ENCODE data around the gene TRAPPC4. TPM values are rescaled to one million over a fixed set of nuclear protein-coding genes. Genes with fewer than 3 reads are reported as not detected.
"Not testable (repeated sequence)": the region's sequence is repeated elsewhere in the genome, so short reads cannot be mapped to it uniquely, and the experiment has no call there.

TRAPPC4 gene
- total RNA-seq, 1 donor from 2014 or later = 30.7 TPM

DNA sequence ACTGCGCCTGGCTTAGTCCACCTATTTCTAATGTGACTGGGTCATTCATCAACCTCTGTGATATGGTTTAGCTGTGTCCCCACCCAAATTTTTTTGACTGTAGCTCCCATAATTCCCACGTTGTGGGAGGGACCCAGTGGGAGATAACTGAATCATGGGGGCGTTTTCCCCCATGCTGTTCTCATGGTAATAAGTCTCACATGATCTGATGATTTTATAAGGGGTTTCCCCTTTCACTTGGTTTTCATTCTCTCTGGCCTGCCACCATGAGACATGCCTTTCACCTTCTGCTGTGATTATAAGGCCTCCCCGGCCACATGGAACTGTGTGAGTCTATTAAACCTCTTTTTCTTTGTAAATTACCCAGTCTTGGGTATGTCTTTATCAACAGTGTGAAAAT lies 11.9 kb upstream of the TRAPPC4 start:
- intact Hi-C loops (cut with DNase I) = no loop called here
- no peak for ATAC-seq (ENCODE audit: poor library complexity)
- DNase-seq = no peak

DNA sequence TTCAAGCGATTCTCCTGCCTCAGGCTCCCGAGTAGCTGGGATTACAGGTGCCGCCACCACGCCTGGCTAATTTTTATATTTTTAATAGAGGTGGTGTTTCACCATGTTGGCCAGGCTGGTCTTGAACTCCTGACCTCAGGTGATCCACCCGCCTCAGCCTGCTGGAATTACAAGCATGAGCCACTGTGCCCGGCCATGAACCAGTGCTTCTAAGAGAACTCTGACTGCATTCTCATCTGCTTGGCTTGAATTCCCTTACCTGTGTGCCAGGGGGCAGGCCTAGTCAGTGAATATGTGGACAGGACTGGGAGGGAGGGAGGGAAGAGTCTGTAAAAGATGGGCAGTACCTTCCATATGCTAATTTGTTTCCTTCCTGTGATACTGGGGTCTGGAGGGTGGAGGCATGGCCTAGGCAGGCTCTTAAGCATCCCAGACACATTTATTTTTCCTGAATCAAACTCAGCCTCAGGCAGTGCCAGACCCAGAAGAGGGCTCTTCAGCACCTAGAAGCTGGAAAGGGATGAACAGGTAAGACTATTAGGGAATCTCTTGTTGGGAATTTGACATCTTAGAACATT lies 7.0 kb upstream of the TRAPPC4 start:
- intact Hi-C loops (cut with DNase I) = no loop called here
- ATAC-seq (ENCODE audit: poor library complexity) (no peak), DNase-seq (no peak)

DNA sequence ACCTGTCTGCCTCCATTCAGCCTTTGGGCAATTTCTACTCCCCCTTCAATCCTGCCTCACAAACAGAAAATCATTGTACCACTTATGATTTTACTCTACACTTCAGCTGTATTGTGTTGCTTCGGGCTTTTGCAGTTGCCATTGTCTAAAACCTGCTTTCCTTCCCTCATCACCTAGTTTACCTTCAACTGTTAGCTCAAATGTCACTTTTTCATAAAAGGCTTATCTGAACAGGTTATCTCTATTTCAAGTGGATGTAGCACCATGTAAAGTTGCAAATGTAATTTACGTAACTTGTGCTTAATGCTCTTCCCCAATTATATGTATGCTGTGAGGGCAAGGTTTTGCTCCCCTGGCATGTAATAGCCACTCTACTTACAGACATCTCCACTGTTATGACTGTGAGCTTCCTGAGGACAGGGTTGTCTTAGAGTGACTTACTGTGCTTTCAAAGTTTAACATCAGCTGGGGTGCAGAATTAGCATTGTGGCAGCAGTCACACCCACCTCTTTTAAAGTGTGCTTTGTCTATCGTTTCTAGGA lies 5.9 kb upstream of the TRAPPC4 start:
- intact Hi-C loops (cut with DNase I) = no loop called here
- no peak for DNase-seq
- no peak for ATAC-seq (ENCODE audit: poor library complexity)

DNA sequence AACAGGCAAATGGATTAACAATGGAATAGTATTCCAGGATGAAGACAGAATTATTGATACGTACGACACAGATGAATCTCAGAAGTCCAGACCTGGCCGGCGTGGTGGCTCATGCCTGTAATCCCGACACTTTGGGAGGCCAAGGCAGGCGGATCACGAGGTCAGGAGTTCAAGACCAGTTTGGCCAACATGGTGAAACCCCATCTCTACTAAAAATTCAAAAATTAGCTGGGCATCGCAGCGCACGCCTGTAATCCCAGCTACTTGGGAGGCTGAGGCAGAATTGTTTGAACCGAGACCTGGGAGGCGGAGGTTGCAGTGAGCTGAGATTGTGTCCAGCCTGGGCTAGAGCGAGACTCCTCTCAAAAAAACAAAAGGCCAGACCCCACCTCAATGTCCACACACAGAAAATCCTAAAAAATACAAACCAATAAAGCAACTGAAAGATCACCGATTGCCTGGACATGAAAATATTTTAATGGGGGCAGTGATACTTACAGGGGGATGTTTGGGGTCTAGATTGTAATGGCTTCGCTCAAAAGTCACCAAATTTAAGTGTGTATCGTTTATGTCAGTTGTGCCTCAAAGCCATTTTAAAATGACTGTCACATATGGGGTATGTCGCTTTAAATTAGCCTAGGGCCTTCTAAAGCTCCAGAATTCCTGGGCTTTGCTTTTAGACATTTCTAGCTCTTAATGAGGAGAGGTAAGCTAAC lies 4.2 kb upstream of the TRAPPC4 start:
- no peak for DNase-seq
- ATAC-seq (ENCODE audit: poor library complexity) = no peak
- intact Hi-C loops (cut with DNase I) = no loop called here

DNA sequence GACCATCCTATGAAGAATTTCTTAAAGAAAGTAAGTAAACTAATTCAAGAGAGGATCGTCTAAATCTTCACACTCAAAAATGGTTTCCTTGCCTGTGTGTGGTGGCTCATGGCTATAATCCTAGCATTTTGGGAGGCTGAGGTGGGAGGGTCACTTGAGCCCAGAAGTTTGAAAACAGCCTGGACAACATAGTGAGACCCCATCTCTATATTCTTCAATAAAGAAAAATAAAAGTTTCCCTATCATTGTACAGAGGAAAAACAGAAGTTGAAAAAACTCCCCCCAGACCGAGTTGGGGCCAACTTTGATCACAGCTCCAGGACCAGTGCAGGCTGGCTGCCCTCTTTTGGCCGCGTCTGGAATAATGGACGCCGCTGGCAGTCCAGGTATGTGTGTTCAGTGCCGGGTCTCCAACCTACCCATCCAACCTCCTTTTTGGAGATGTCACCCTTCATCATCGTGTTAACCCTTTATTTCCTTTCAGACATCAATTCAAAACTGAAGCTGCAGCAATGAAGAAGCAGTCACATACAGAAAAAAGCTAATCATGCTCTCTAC lies 3.4 kb upstream of the TRAPPC4 start:
- ATAC-seq (ENCODE audit: poor library complexity) (no peak), DNase-seq (no peak)
- intact Hi-C loops (cut with DNase I) = no loop called here

DNA sequence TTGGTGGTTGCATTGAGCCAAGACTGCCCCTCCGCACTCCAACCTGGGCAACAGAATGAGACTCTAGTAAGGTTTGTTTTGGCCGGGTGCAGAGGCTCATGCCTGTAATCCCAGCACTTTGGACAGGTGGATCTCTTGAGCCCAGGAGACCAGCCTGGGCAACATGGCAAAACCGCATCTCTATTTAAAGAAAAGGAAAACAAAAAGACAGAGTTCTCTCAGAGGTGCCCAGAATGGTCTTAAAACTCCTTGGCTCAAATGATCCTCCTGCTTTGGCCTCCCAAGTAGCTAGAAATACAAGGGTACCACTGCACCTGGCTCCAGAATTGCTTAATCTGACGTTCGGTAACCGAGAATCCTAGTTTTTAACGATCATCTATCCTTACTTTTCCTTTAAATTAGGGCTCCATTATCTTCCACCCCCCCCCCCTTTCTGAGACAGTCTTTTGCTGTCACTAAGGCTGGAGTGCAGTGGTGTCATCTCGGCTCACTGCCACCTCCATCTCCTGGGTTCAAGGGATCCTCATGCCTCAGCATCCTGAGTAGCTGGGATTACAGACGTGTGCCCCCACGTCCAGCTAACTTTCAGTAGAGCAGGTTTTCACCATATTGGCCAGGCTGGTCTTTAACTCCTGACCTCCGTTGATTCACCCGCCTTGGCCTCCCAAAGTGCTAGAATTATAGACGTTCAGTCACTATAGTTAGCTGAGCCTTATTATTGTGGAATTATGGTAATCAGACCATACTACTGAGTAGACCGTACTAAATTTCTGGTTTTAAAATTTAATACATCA lies 2.2 kb upstream of the TRAPPC4 start:
- intact Hi-C loops (cut with DNase I) = no loop called here
- DNase-seq (no peak), ATAC-seq (ENCODE audit: poor library complexity) (no peak)

DNA sequence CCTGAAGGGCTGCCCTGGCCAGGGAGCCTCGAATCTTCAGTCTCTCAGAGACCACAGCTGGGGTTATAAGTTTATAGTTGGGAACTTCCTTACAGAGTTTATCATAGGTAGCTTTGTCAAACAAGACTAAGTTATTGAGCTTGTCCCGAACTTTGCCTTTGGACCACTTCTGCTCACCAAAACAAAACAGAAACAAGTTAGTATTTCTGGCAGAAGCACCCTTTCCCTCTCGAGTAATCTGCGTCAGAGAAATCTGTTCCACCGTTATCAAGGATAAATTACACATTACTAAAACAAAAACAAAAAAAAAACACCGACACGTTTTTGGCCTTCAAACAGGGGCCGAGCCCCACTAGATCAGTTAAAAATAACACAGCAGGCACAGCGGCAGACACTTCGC lies 1.2 kb upstream of the TRAPPC4 start:
- intact Hi-C loops (cut with DNase I); ATAC-seq (ENCODE audit: poor library complexity); DNase-seq: not testable (repeated sequence)

DNA sequence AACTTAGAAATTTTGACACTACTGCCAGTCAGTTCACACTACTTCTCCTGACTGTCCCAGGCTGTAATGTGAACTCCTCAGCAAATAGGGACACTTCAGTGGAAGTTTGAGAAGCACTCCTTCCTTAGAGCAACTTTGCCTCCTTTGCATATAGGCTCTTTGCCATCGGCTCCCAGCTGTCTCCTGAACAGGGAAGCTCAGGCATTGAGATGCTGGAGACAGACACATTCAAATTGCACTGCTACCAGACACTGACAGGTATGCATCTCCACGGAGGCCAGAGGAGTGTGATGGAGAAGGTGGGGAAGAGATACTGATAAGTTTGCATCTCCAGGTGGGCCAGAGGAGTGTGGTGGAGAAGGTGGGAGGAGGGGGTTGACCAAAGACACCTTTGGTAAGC lies 1.4 kb downstream of the TRAPPC4 start:
- DNase-seq (no peak), ATAC-seq (ENCODE audit: poor library complexity) (no peak)
- intact Hi-C loops (cut with DNase I) = loop anchor here (2.0 kb wide), 1 partner anchor 21 kb away; the partner anchor contains the start of gene CENATAC

DNA sequence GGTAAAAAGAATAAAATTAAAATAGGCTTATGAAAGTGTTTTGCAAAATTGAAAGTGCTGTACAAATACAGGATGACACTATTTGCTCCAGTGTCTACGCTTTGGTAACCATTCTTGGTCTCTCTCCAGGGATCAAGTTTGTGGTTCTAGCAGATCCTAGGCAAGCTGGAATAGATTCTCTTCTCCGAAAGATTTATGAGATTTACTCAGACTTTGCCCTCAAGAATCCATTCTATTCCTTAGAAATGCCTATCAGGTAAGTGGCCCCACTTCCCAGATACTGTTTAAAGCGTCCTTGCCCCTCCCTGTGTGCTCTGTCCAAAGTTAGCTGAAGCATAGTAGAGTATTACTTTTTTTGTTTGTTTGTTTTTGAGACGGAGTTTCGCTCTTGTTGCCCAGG lies 3.1 kb downstream of the TRAPPC4 start:
- DNase-seq = no peak
- ATAC-seq (ENCODE audit: poor library complexity) = no peak
- intact Hi-C loops (cut with DNase I) = no loop called here

DNA sequence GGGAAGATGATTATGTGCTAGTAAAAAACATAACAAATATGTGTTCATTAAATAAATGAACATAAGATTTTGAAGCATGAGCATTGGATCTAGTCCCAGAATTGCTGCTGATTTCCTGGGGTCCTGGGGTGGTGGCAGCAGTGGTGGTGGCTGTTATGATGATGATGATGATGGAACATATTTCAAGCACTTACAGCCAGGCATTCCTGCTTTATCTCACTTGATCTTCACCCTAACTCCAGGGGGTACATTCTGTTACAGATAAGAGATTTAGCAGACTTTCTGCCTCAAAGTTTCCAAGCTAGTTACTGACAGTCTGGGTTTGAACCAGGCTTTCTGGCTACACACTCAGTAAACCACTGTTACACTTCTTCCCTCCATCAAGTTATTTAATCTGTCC lies 5.2 kb downstream of the TRAPPC4 start:
- ATAC-seq (ENCODE audit: poor library complexity) = no peak
- intact Hi-C loops (cut with DNase I) = no loop called here
- DNase-seq = no peak

DNA sequence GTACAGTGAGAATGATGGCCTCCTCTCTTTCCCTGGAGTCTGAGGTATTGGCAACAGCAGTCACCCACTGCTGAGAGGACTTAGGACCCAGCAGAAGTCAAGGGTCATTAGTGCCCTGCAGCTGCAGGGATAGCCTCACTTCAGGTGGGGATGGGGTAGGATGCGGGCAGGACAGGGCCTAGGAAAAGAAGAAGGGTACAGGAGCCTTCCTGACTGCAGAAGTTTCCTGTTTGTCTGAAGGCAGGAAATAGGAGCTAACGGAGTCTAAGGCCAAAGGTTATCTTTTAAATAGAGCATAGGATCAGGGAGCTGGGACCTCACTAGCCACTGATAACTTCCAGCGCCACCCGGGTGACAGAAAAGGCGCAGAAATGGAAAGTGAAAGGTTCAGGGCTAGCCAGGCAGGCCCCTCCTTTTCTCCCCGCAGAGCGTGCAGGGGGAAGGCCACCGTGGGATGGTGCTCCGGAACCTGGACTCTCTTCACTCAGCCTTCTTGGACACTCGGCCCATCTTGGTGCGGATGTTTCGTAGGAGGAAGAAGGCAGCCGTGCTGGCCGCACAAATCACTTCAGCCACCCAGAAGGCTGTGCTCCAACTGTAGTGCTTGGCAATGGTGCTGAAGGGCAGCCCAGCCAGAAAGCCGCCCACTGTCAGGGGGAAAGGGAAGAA lies 6.0 kb downstream of the TRAPPC4 start:
- DNase-seq (no peak), ATAC-seq (ENCODE audit: poor library complexity) (no peak)
- intact Hi-C loops (cut with DNase I) = no loop called here

DNA sequence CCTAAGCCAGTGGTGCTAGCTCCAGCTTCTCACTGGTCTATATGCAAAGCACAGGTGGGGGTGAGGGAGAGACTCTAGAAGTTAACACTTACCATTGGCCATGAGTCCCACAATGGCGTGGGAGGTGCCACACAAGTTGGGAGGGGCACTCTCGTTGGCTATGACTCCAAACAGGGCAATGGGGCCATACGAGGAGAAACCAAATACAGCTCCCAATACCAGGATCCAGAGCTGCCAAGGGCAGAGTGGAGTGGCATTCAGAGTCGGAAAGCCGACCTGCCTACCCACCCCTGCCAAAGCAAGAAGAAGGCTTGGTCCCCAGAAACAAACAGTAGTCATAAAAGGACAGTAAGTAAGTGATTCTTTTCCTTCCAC lies 6.5 kb downstream of the TRAPPC4 start:
- no peak for DNase-seq
- no peak for ATAC-seq (ENCODE audit: poor library complexity)
- intact Hi-C loops (cut with DNase I) = no loop called here

DNA sequence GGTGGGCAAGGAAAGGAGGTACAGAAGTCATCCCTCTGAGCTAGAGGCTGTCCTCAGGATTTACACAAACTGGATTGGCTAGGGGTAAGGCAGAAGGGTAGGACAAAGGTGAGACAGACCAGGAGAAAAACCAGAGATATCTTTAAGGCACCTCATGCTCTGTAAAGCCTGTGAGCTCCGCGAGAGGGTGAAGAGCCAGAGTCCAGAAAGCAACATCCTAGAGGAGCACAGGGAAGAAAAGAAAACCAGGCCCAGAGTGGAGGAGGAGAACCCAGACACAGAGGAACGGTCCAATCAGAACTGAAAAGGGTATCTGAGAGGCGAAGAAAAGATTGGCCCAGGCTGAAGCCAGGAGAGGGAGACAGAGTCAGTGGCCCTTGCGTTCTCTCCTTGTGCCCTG lies 7.0 kb downstream of the TRAPPC4 start:
- DNase-seq (no peak), ATAC-seq (ENCODE audit: poor library complexity) (no peak)
- intact Hi-C loops (cut with DNase I) = no loop called here

DNA sequence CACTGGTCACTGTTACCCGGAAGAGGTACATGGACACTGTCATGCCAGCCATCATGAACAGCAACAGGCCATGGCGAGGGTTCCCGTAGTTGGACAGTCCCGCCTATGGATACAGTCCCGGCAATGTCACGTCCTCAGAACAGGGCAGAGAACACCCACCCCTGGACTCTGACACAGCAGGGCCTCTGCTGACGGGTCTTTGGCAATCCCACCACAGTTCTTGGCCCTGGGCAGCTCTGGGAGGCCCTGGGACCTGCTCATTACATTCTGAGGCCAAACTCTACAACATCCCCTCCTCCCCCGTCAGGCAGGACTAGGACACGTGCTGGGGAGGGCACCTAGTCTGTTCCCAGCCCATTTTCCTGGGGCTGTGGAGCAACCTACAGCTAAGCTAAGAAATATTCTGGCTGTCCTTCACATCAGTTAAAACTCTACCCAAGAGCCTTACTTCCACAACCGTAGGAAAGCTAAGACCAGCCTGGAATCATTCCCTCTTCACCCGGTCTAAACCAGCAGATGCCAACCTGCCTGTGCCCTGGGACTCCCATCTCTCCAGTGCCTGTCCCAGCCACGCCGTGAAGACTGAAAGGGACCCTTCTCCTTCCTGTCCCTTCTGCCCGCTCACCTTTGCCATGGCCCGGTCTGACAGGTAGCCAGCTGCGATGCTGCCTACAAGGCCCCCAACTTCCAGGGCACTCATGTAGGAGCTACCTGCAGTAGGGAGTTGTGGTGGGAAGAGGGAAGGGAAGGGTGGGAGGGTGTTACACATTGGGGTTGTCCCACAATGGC lies 7.6 kb downstream of the TRAPPC4 start:
- no peak for ATAC-seq (ENCODE audit: poor library complexity)
- intact Hi-C loops (cut with DNase I) = no loop called here
- no peak for DNase-seq

DNA sequence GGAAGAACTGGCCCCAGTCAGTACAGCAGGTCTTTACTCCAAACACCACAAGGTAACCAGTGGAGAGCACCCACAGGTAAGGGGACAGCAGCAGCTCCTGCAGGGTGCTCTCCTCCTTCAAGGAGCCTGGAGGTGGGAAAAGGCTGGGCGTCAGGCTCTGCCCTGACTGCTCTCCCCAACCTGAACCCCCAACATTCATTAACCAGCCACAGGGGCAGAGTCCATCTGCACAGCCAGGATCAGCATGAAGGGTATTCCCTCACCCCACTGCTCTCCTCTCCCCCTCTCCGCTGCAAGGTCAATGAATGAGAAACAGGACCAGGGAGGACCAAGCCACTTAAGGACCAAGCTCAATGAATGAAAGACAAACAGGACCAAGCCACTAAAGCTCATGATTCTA lies 8.4 kb downstream of the TRAPPC4 start:
- ATAC-seq (ENCODE audit: poor library complexity) = no peak
- DNase-seq = no peak
- intact Hi-C loops (cut with DNase I) = no loop called here

DNA sequence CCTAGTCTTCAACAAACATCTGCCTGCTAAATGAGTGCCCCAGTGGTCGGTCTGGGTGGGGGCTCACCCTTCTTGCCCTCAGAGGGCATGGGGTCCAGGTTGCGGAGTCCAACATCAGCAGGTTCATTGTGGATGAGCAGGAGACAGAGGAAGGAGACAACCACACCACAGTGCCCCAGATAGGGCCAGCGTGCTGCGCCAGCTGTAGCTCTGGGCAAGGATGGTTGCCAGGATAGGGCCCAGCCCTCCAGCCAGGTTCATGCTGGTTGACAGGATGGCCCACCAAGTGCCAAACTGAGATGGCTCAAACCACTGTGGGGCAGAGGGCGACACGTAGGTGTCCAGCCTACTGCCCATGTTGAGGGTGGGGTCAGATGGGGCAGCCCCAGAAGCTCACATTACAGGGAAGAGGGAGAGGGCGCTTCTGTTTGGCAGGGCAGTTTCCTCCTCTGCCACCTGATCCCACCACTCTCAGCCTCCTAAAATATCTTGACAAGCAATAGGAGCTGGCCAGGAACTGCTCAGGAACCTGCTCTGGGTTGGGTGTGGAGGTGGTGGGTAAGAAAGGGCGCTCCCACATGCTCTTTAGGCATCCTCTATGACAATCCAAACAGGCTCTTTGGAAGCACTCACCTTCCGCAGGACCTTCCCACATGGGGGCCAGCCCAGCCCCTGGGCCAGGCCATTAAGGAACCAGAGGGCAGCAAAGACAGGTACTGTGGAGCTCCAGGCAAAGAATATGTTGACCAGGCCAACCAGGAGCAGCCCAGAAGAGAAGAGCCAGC lies 9.2 kb downstream of the TRAPPC4 start:
- DNase-seq = no peak
- intact Hi-C loops (cut with DNase I) = no loop called here
- no peak for ATAC-seq (ENCODE audit: poor library complexity)

DNA sequence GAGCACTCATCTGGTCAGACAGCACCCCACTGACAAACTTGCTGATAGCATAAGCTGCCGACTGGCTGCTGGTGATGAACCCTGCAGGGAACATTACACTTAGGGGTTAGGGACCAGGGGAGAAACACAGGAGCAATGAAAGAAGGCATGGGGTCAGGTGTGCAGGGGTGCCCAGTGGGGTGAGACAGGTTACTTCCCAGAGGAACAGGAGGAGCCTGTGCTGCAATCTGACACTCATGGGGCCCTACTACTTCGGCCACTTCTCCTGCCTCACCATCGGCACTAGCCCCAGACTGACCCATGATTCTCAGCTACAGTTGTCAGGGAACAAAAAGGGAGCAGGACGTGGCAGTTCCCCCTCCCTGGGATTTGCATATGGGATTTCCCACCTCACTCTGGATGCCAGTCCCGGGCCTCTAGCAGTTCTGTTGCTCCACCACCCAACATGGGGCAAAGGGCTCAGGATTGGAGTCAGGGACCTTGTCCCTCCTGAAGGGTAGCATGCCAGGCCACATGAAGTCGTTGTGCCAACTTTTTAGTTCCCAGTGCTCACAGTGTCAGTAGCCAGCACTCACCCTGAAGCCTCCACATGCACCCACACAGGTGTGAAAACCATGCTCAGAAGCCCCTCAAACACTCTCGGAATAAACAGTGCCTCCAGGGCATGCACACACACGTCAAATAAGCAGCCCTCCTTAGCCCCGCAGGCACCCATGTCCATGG lies 9.9 kb downstream of the TRAPPC4 start:
- no peak for ATAC-seq (ENCODE audit: poor library complexity)
- intact Hi-C loops (cut with DNase I) = no loop called here

More for the DNA sequence above, 9.9 kb downstream of the TRAPPC4 start:
- no peak for DNase-seq
